Measurements from ENCODE around the gene SPHK2.

- TF ChIP-seq, protein P1, sequence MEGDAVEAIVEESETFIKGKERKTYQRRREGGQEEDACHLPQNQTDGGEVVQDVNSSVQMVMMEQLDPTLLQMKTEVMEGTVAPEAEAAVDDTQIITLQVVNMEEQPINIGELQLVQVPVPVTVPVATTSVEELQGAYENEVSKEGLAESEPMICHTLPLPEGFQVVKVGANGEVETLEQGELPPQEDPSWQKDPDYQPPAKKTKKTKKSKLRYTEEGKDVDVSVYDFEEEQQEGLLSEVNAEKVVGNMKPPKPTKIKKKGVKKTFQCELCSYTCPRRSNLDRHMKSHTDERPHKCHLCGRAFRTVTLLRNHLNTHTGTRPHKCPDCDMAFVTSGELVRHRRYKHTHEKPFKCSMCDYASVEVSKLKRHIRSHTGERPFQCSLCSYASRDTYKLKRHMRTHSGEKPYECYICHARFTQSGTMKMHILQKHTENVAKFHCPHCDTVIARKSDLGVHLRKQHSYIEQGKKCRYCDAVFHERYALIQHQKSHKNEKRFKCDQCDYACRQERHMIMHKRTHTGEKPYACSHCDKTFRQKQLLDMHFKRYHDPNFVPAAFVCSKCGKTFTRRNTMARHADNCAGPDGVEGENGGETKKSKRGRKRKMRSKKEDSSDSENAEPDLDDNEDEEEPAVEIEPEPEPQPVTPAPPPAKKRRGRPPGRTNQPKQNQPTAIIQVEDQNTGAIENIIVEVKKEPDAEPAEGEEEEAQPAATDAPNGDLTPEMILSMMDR (IDR thresholded peaks at IDR 0.05), result no peak
- TF ChIP-seq CHD2 (IDR thresholded peaks at IDR 0.05; ENCODE audit: low read length, partially characterized antibody), result no peak
Measured at GRCh38 chr19:48631225-48631624, 11.9 kb downstream of the SPHK2 start.

Measured in A549 (cell line).